H1 (cell line): ENCODE data around the gene NEK10. TPM values are rescaled to one million over a fixed set of nuclear protein-coding genes. Genes with fewer than 3 reads are reported as not detected.

Experiments used
- CTCF ChIA-PET: fragments of 300-600 bp; sonication (Branson Sonifier 250); formaldehyde crosslinking; loops from one replicate; lab custom pipeline; 2021; ENCODE audit not compliant: partially characterized antibody; lab: Charles Lee
- POLR2A ChIA-PET: fragments of 300-600 bp; sonication (Branson Sonifier 250); formaldehyde crosslinking; loops from one replicate; lab custom pipeline; 2021; ENCODE audit warnings: inconsistent platforms; ENCODE audit not compliant: partially characterized antibody; lab: Charles Lee
- DNase-seq, 2 experiments: peaks; one replicate each; pipeline versions ENCODE4 v3.0.0 to v3.0.0-alpha.2; 2010 to 2022; ENCODE audit warnings: low spot score in 2 of 2, low read depth in 1 of 2, mixed read lengths in 1 of 2
- FAIRE-seq: peaks from 2 replicates; lab custom pipeline; 2011; peaks lifted over from hg19 to GRCh38; lab: Jason Lieb, UNC
- H2AFZ ChIP-seq: 2 replicates; pipeline ENCODE4 v1.8.1; 2012; ENCODE audit warnings: low read length, inconsistent platforms
- H2AK5ac ChIP-seq: 2 replicates; pipeline ENCODE4 v1.6.1; 2013; ENCODE audit warnings: low read depth, low read length
- H2BK120ac ChIP-seq: replicated peaks from 2 replicates; pipeline ENCODE3; 2013; ENCODE audit warnings: low read depth, low read length, inconsistent platforms
- H2BK12ac ChIP-seq: 2 replicates; pipeline ENCODE4 v1.6.1; 2013; ENCODE audit warnings: low read depth, low read length
- H2BK15ac ChIP-seq: 2 replicates; pipeline ENCODE4 v1.6.1; 2013; ENCODE audit warnings: low read length
- H2BK20ac ChIP-seq: 2 replicates; pipeline ENCODE4 v1.6.1; 2013; ENCODE audit warnings: low read length
- H2BK5ac ChIP-seq: 2 replicates; pipeline ENCODE4 v1.6.1; 2013; ENCODE audit warnings: low read depth, low read length
- H3K14ac ChIP-seq: 2 replicates; pipeline ENCODE4 v1.6.1; 2013; ENCODE audit warnings: inconsistent platforms; ENCODE audit not compliant: insufficient read length
- H3K18ac ChIP-seq: 2 replicates; pipeline ENCODE4 v1.6.1; 2013; ENCODE audit warnings: low read length; ENCODE audit errors: extremely low read depth
- H3K23ac ChIP-seq: 2 replicates; pipeline ENCODE4 v1.6.1; 2013; ENCODE audit warnings: inconsistent platforms; ENCODE audit not compliant: insufficient read length
- H3K23me2 ChIP-seq: 2 replicates; pipeline ENCODE4 v1.6.1; 2013; ENCODE audit warnings: low read depth, low read length
- H3K27ac ChIP-seq: 2 replicates; pipeline ENCODE4 v1.6.1; 2011; ENCODE audit warnings: low read depth, low read length, inconsistent platforms
- H3K27me3 ChIP-seq, 4 experiments: replicated peaks in 1 of 4; 1 replicate in 1 of 4; 2 replicates in 3 of 4; pipeline versions ENCODE4 v1.6.1 to v1.8.1; 2011 to 2013; ENCODE audit warnings: low read length in 3 of 4, mild to moderate bottlenecking in 3 of 4, inconsistent platforms in 2 of 4, mixed read lengths in 2 of 4, moderate library complexity in 1 of 4; ENCODE audit not compliant: control insufficient read depth in 3 of 4, insufficient read depth in 3 of 4; ENCODE audit errors: extremely low read depth in 1 of 4
- H3K36me3 ChIP-seq, 4 experiments: 2 replicates each; pipeline versions ENCODE4 v1.6.1 to v1.8.1; 2011 to 2013; ENCODE audit warnings: mild to moderate bottlenecking in 4 of 4, low read length in 3 of 4, moderate library complexity in 2 of 4, control low read depth in 1 of 4, inconsistent platforms in 1 of 4; ENCODE audit not compliant: insufficient read depth in 4 of 4, control insufficient read depth in 2 of 4
- H3K4ac ChIP-seq: replicated peaks from 2 replicates; pipeline ENCODE3; 2013; ENCODE audit warnings: low read length, low read depth, mixed read lengths, inconsistent platforms; ENCODE audit not compliant: insufficient read length
- H3K4me1 ChIP-seq, 4 experiments: replicated peaks in 1 of 4; 1 replicate in 1 of 4; 2 replicates in 3 of 4; pipeline versions ENCODE4 v1.6.1 to v1.8.1; 2011 to 2013; ENCODE audit warnings: low read length in 3 of 4, inconsistent platforms in 2 of 4, mixed read lengths in 1 of 4; ENCODE audit not compliant: insufficient read depth in 4 of 4, control insufficient read depth in 3 of 4
- H3K4me2 ChIP-seq, 2 experiments: 2 replicates each; pipeline versions ENCODE4 v1.6.1 to v1.8.1; 2011 to 2013; ENCODE audit warnings: low read depth in 2 of 2, low read length in 2 of 2, control low read depth in 1 of 2, inconsistent platforms in 1 of 2, mild to moderate bottlenecking in 1 of 2; ENCODE audit not compliant: insufficient read depth in 1 of 2
- H3K4me3 ChIP-seq, 4 experiments: fragments of 200-600, 300-600 bp in 1 of 4; sonication (generic), shearing (Covaris generic), sonication (Bioruptor Twin) in 1 of 4; 2 replicates each; pipeline versions ENCODE4 v1.5.1 to v1.8.1; 2011 to 2016; ENCODE audit warnings: low read length in 4 of 4, low read depth in 3 of 4, control low read depth in 2 of 4, inconsistent platforms in 2 of 4, mild to moderate bottlenecking in 2 of 4, mixed read lengths in 1 of 4, moderate library complexity in 1 of 4; ENCODE audit not compliant: insufficient read depth in 2 of 4; ENCODE audit errors: extremely low read depth in 1 of 4
- H3K56ac ChIP-seq: replicated peaks from 2 replicates; pipeline ENCODE3; 2013; ENCODE audit warnings: low read depth, mild to moderate bottlenecking, mixed read lengths, low read length, inconsistent platforms; ENCODE audit not compliant: insufficient read length
- H3K79me1 ChIP-seq: 2 replicates; pipeline ENCODE4 v1.6.1; 2013; ENCODE audit warnings: low read depth, low read length, control low read depth
- H3K79me2 ChIP-seq, 2 experiments: 2 replicates each; pipeline versions ENCODE4 v1.6.1 to v1.8.1; 2012 to 2013; ENCODE audit warnings: low read length in 2 of 2, mild to moderate bottlenecking in 2 of 2, inconsistent platforms in 1 of 2; ENCODE audit not compliant: insufficient read depth in 2 of 2, control insufficient read depth in 1 of 2
- H3K9ac ChIP-seq, 4 experiments: replicated peaks in 1 of 4; 1 replicate in 1 of 4; 2 replicates in 3 of 4; pipeline versions ENCODE4 v1.6.1 to v1.8.1; 2011 to 2013; ENCODE audit warnings: low read depth in 3 of 4, low read length in 3 of 4, control low read depth in 2 of 4, mild to moderate bottlenecking in 2 of 4, moderate library complexity in 2 of 4, inconsistent platforms in 1 of 4; ENCODE audit errors: extremely low read depth in 1 of 4
- H3K9me3 ChIP-seq, 2 experiments: 2 replicates each; pipeline versions ENCODE4 v1.6.1 to v1.8.1; 2012 to 2013; ENCODE audit warnings: mild to moderate bottlenecking in 2 of 2, moderate library complexity in 2 of 2, control low read depth in 1 of 2, inconsistent platforms in 1 of 2, low read depth in 1 of 2, low read length in 1 of 2, mixed read lengths in 1 of 2; ENCODE audit not compliant: insufficient read depth in 2 of 2
- H4K20me1 ChIP-seq, 2 experiments: replicated peaks in 1 of 2; 2 replicates each; pipeline versions ENCODE3 to v1.8.1; 2011 to 2013; ENCODE audit warnings: inconsistent platforms in 2 of 2, low read length in 2 of 2, mild to moderate bottlenecking in 1 of 2; ENCODE audit not compliant: insufficient read depth in 2 of 2, control insufficient read depth in 1 of 2
- H4K5ac ChIP-seq: 2 replicates; pipeline ENCODE4 v1.6.1; 2013; ENCODE audit warnings: low read length, low read depth, mixed read lengths, inconsistent platforms; ENCODE audit not compliant: insufficient read length
- H4K8ac ChIP-seq: 2 replicates; pipeline ENCODE4 v1.8.0; 2013; ENCODE audit warnings: mild to moderate bottlenecking, moderate library complexity, low read length, inconsistent platforms; ENCODE audit not compliant: insufficient read depth; ENCODE audit errors: extremely low read depth
- H4K91ac ChIP-seq: replicated peaks from 2 replicates; pipeline ENCODE3; 2013; ENCODE audit warnings: low read length, mixed read lengths, inconsistent platforms; ENCODE audit not compliant: insufficient read length
- CTCF ChIP-seq, 3 experiments: IDR thresholded peaks; 1 replicate in 2 of 3; 2 replicates in 1 of 3; pipeline versions ENCODE4 v1.5.1 to v1.6.1; 2011; ENCODE audit warnings: low read length in 3 of 3, mild to moderate bottlenecking in 3 of 3, inconsistent platforms in 2 of 3, low read depth in 1 of 3, moderate library complexity in 1 of 3; ENCODE audit not compliant: insufficient read depth in 1 of 3; ENCODE audit errors: control extremely low read depth in 1 of 3
- MAFK ChIP-seq: IDR thresholded peaks from 2 replicates; pipeline ENCODE4 v1.6.1; 2012; ENCODE audit warnings: low read depth, mild to moderate bottlenecking, improper control_type of control experiment, low read length
- RAD21 ChIP-seq, 2 experiments: IDR thresholded peaks in 1 of 2; conservative IDR thresholded peaks in 1 of 2; 2 replicates each; pipeline ENCODE4 v1.6.1; 2011; ENCODE audit warnings: low read depth in 2 of 2, low read length in 2 of 2, improper control_type of control experiment in 1 of 2, inconsistent platforms in 1 of 2, mild to moderate bottlenecking in 1 of 2, moderate library complexity in 1 of 2
- SAP30 ChIP-seq: fragments of 300-600 bp; sonication (generic); IDR thresholded peaks from 2 replicates; pipeline ENCODE4 v1.7.1; 2012; ENCODE audit warnings: low read length, moderate library complexity, mild to moderate bottlenecking, inconsistent platforms; ENCODE audit not compliant: insufficient read depth, insufficient replicate concordance
- TAF1 ChIP-seq: IDR thresholded peaks from 2 replicates; pipeline ENCODE4 v1.6.1; 2011; ENCODE audit warnings: mild to moderate bottlenecking, low read depth, low read length
- WGBS, 2 experiments: shearing (Covaris generic) in 1 of 2; methylation state at CpG; one replicate each; pipeline versions ENCODE4 v1.1.6 to v1.1.7; 2013 to 2015; ENCODE audit warnings: low lambda C conversion rate in 2 of 2, mixed read lengths in 2 of 2, inconsistent platforms in 1 of 2, low coverage in 1 of 2, missing lambda C conversion rate in 1 of 2; ENCODE audit not compliant: insufficient replicate concordance in 2 of 2, insufficient coverage in 1 of 2, insufficient read length in 1 of 2; ENCODE audit errors: extremely low coverage in 1 of 2, missing lambda C conversion rate in 1 of 2; 5-methylcytosine and 5-hydroxymethylcytosine counted together
- polyA plus RNA-seq, 7 experiments: library from polyadenylated mRNA; depleted of rRNA in 3 of 7; stranded (reverse) in 5 of 7; unstranded in 2 of 7; fragments of >200 nt in 5 of 7; fragments of 200-250 nt in 2 of 7; gene quantifications; 1 replicate in 5 of 7; 2 replicates in 1 of 7; 4 replicates in 1 of 7; pipeline versions ENCODE4 v1.2.1 to v1.2.3, GENCODE V29; 2011 to 2013; ENCODE audit warnings: missing spikeins in 2 of 7, mixed read lengths in 2 of 7
- total RNA-seq: library from RNA; stranded (reverse); fragmentation: NEBNext Ultra II Directional; extraction: Animal tissue kit (Norgen Biotek cat#: 25700); gene quantifications from 2 replicates; pipeline ENCODE4 v1.2.1, GENCODE V29; 2021

NEK10 gene
- total and polyA plus RNA-seq, 2 of the 8 experiments (the other 6 are each of a cell fraction or from before 2014, with no cell fraction given), result 0.18 to 0.50 TPM

- WGBS, 2 experiments, result 66% methylated on average over 2 of the region's 2 CpGs; no CpG with 5 or more reads in 1 of the 2 experiments
- no peak overlapping the region for H3K56ac ChIP-seq
- H4K20me1 ChIP-seq, result no peaks in the 10 kb centered on the region
Measured at GRCh38 chr3:27244374-27244773, 124.8 kb downstream of the NEK10 start.

More at GRCh38 chr3:27244374-27244773, 124.8 kb downstream of the NEK10 start:
- H3K18ac ChIP-seq, result no peak overlapping the region
- H3K23me2 ChIP-seq, result no peaks in the 10 kb centered on the region
- no peak overlapping the region for H2BK15ac ChIP-seq
- H4K91ac ChIP-seq, result no peak overlapping the region
- TF ChIP-seq SAP30 (no peak), TAF1 (no peak), CTCF (IDR thresholded peaks at IDR 0.05; ENCODE audit: control extremely low read depth in 1 of 3, insufficient read depth in 1 of 3, low read depth in 1 of 3, low read length in 3 of 3) (peak in 1 of 3 experiments; percentile 35; a peak in 1 of 4 replicates), MAFK (no peak), RAD21 (IDR thresholded peaks at IDR 0.05 in 1 of 2, conservative IDR thresholded peaks at IDR 0.05 in 1 of 2; ENCODE audit: low read depth in 2 of 2, low read length in 2 of 2) (peak; percentile 23 to 31; a peak in 2 of 4 replicates)
- H3K9me3 ChIP-seq, result no peaks in the 10 kb centered on the region
- CTCF ChIA-PET, result interaction anchor here (1.1 to 2.2 kb wide), 5 partner anchors 10 to 98 kb away, joined by 3 to 7 read pairs (median 5); no protein-coding TSS in a partner anchor
- H2BK20ac ChIP-seq, result no peak overlapping the region
- no peak overlapping the region for H2BK12ac ChIP-seq
- H3K14ac ChIP-seq, result no peak overlapping the region
- H3K27me3 ChIP-seq, result no peaks in the 10 kb centered on the region
- H3K4me3 ChIP-seq, result no peak overlapping the region
- H3K9ac ChIP-seq, result no peak overlapping the region
- FAIRE-seq, result no peak
- no peak overlapping the region for H4K5ac ChIP-seq
- no peak overlapping the region for H2AK5ac ChIP-seq
- H3K4me1 ChIP-seq, result no peaks in the 10 kb centered on the region
- no peaks in the 10 kb centered on the region for H3K79me1 ChIP-seq
- H3K79me2 ChIP-seq, result no peaks in the 10 kb centered on the region
- H3K23ac ChIP-seq, result no peak overlapping the region
- POLR2A ChIA-PET, result no interaction called here
- no peaks in the 10 kb centered on the region for H3K36me3 ChIP-seq
- H3K4ac ChIP-seq, result no peak overlapping the region
- H2BK5ac ChIP-seq, result no peak overlapping the region
- no peak overlapping the region for H4K8ac ChIP-seq
- no peak overlapping the region for H2AFZ ChIP-seq
- DNase-seq, result no peak
- H3K4me2 ChIP-seq, result no peak overlapping the region
- H2BK120ac ChIP-seq, result no peak overlapping the region
- no peak overlapping the region for H3K27ac ChIP-seq
